ENCODE data around the gene TBXA2R.
A peak's percentile ranks its signal among the peaks of the same experiment; 100 is the strongest.

- no peak for TF ChIP-seq CTCF (IDR thresholded peaks at IDR 0.05; ENCODE audit: extremely low read depth in 1 of 2, insufficient read depth in 1 of 2, low read depth in 1 of 2, low read length in 2 of 2)
- TF ChIP-seq POLR2A (IDR thresholded peaks at IDR 0.05; ENCODE audit: low read depth, low read length): peak; percentile 77
- no peak for TF ChIP-seq EZH2 (IDR thresholded peaks at IDR 0.05; ENCODE audit: borderline replicate concordance, low read depth, low read length, severe bottlenecking)
- TF ChIP-seq JUN (IDR thresholded peaks at IDR 0.05; ENCODE audit: borderline replicate concordance, insufficient read depth, insufficient read length, low read depth): no peak
Measured at GRCh38 chr19:3626473-3627350, 20.0 kb upstream of the TBXA2R start, which contains the start of gene CACTIN.

All from endothelial cell of umbilical vein (primary cell).